Measurements from ENCODE around the gene ZNF620.

GRCh38 chr3:40468018-40468417 lies 37.8 kb upstream of the ZNF620 start:
- TF ChIP-seq POLR2A (IDR thresholded peaks at IDR 0.05): no peak
- TF ChIP-seq, protein P1, sequence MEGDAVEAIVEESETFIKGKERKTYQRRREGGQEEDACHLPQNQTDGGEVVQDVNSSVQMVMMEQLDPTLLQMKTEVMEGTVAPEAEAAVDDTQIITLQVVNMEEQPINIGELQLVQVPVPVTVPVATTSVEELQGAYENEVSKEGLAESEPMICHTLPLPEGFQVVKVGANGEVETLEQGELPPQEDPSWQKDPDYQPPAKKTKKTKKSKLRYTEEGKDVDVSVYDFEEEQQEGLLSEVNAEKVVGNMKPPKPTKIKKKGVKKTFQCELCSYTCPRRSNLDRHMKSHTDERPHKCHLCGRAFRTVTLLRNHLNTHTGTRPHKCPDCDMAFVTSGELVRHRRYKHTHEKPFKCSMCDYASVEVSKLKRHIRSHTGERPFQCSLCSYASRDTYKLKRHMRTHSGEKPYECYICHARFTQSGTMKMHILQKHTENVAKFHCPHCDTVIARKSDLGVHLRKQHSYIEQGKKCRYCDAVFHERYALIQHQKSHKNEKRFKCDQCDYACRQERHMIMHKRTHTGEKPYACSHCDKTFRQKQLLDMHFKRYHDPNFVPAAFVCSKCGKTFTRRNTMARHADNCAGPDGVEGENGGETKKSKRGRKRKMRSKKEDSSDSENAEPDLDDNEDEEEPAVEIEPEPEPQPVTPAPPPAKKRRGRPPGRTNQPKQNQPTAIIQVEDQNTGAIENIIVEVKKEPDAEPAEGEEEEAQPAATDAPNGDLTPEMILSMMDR (IDR thresholded peaks at IDR 0.05): no peak
